Vagina (tissue), 2 donors: ENCODE measurements around the gene ACLY.
"Not testable (repeated sequence)": the region's sequence is repeated elsewhere in the genome, so short reads cannot be mapped to it uniquely, and the experiment has no call there.

ENCODE experiments used
- POLR2A ChIP-seq, 2 donors: fragments of 450-650 bp; IDR thresholded peaks; one replicate each; pipeline ENCODE4 v1.6.1; 2017; ENCODE audit warnings: antibody characterized with exemption in 2 of 2, mild to moderate bottlenecking in 2 of 2, moderate library complexity in 2 of 2
- POLR2AphosphoS5 ChIP-seq, 2 donors: sonication (generic); formaldehyde crosslinking; IDR thresholded peaks; one replicate each; pipeline ENCODE4 v1.9.0; 2017; ENCODE audit warnings: antibody characterized with exemption in 2 of 2, mild to moderate bottlenecking in 2 of 2, low read depth in 1 of 2; ENCODE audit not compliant: insufficient read depth in 1 of 2
- TF ChIP-seq, protein P1 (sequence below), 3 experiments: fragments of 450-650 bp in 2 of 3; fragments of 200-600 bp in 1 of 3; sonication (generic) in 1 of 3; IDR thresholded peaks; one replicate each; pipeline ENCODE4 v1.5.1; 2017 to 2019; ENCODE audit warnings: antibody characterized with exemption in 3 of 3, mild to moderate bottlenecking in 2 of 3, moderate library complexity in 2 of 3

- TF ChIP-seq, protein P1, sequence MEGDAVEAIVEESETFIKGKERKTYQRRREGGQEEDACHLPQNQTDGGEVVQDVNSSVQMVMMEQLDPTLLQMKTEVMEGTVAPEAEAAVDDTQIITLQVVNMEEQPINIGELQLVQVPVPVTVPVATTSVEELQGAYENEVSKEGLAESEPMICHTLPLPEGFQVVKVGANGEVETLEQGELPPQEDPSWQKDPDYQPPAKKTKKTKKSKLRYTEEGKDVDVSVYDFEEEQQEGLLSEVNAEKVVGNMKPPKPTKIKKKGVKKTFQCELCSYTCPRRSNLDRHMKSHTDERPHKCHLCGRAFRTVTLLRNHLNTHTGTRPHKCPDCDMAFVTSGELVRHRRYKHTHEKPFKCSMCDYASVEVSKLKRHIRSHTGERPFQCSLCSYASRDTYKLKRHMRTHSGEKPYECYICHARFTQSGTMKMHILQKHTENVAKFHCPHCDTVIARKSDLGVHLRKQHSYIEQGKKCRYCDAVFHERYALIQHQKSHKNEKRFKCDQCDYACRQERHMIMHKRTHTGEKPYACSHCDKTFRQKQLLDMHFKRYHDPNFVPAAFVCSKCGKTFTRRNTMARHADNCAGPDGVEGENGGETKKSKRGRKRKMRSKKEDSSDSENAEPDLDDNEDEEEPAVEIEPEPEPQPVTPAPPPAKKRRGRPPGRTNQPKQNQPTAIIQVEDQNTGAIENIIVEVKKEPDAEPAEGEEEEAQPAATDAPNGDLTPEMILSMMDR (IDR thresholded peaks at IDR 0.05): not testable (repeated sequence)
- TF ChIP-seq POLR2AphosphoS5 (IDR thresholded peaks at IDR 0.05; ENCODE audit: insufficient read depth in 1 of 2, low read depth in 1 of 2); POLR2A (IDR thresholded peaks at IDR 0.05): not testable (repeated sequence)
Observed at GRCh38 chr17:41930833-41931156, 12.0 kb upstream of the ACLY start.
